Parathyroid adenoma (tissue), 2 donors: Measurements from ENCODE around the gene FAM163B.

Experiments used
- H2AFZ ChIP-seq: fragments of 300-600 bp; sonication (generic); one replicate; pipeline ENCODE4 v1.7.0; 2017; ENCODE audit warnings: antibody characterized with exemption, mild to moderate bottlenecking
- H3K27ac ChIP-seq: fragments of 300-600 bp; sonication (generic); one replicate; pipeline ENCODE4 v1.7.0; 2017
- H3K27me3 ChIP-seq: fragments of 300-600 bp; sonication (generic); one replicate; pipeline ENCODE4 v1.7.0; 2017; ENCODE audit warnings: low read length; ENCODE audit not compliant: control insufficient read depth, insufficient read depth
- H3K36me3 ChIP-seq: fragments of 300-600 bp; sonication (generic); one replicate; pipeline ENCODE4 v1.7.0; 2017; ENCODE audit warnings: low read length; ENCODE audit not compliant: control insufficient read depth, insufficient read depth
- H3K4me1 ChIP-seq: fragments of 300-600 bp; sonication (generic); one replicate; pipeline ENCODE4 v1.7.0; 2017; ENCODE audit warnings: control low read depth
- H3K4me2 ChIP-seq: fragments of 300-600 bp; sonication (generic); one replicate; pipeline ENCODE4 v1.7.0; 2017; ENCODE audit warnings: low read length
- H3K4me3 ChIP-seq: fragments of 300-600 bp; sonication (generic); one replicate; pipeline ENCODE4 v1.7.0; 2017; ENCODE audit warnings: low read depth, low read length
- H3K79me2 ChIP-seq: fragments of 300-600 bp; sonication (generic); one replicate; pipeline ENCODE4 v1.7.0; 2017; ENCODE audit warnings: control low read depth
- H3K9ac ChIP-seq: fragments of 300-600 bp; sonication (generic); one replicate; pipeline ENCODE4 v1.7.0; 2017; ENCODE audit warnings: mild to moderate bottlenecking
- H3K9me3 ChIP-seq: fragments of 300-600 bp; sonication (generic); one replicate; pipeline ENCODE4 v1.7.0; 2017; ENCODE audit warnings: low read length; ENCODE audit not compliant: control insufficient read depth
- CTCF ChIP-seq: fragments of 300-600 bp; sonication (generic); IDR thresholded peaks from one replicate; pipeline ENCODE4 v1.7.0; 2017; ENCODE audit warnings: antibody characterized with exemption, mild to moderate bottlenecking
- donor health status: primary hyperparathyroidism.

FAM163B gene

GRCh38 chr9:133591116-133591910, 17.9 kb downstream of the FAM163B start:
- Histone ChIP-seq H3K27me3 (no peaks in the 10 kb centered on the region), H3K4me1 (no peaks in the 10 kb centered on the region), H3K9me3 (no peaks in the 10 kb centered on the region), H3K4me3 (no peak overlapping the region), H3K4me2 (no peak overlapping the region), H3K27ac (no peak overlapping the region), H3K36me3 (no peaks in the 10 kb centered on the region), H3K9ac (no peak overlapping the region), H2AFZ (no peak overlapping the region), H3K79me2 (no peaks in the 10 kb centered on the region)
- no peak for TF ChIP-seq CTCF

GRCh38 chr9:133590231-133590855, 18.8 kb downstream of the FAM163B start:
- Histone ChIP-seq H3K9me3 (no peaks in the 10 kb centered on the region), H3K27me3 (peaks cover 3% of the 10 kb centered on the region), H3K36me3 (no peaks in the 10 kb centered on the region)

GRCh38 chr9:133589454-133590227, 19.5 kb downstream of the FAM163B start:
- TF ChIP-seq CTCF: no peak

More at GRCh38 chr9:133590231-133590855, 18.8 kb downstream of the FAM163B start:
- TF ChIP-seq CTCF: no peak
- no peak overlapping the region for H3K4me2 ChIP-seq
- no peak overlapping the region for H3K9ac ChIP-seq
- no peak overlapping the region for H3K4me3 ChIP-seq
- H2AFZ ChIP-seq: no peak overlapping the region
- no peak overlapping the region for H3K27ac ChIP-seq
- H3K79me2 ChIP-seq: no peaks in the 10 kb centered on the region
- no peaks in the 10 kb centered on the region for H3K4me1 ChIP-seq

GRCh38 chr9:133587466-133587865, 21.7 kb downstream of the FAM163B start:
- TF ChIP-seq CTCF: no peak
- H3K4me1 ChIP-seq: no peaks in the 10 kb centered on the region

More at GRCh38 chr9:133589454-133590227, 19.5 kb downstream of the FAM163B start:
- no peak overlapping the region for H3K27ac ChIP-seq
- H3K9ac ChIP-seq: no peak overlapping the region
- H3K9me3 ChIP-seq: no peaks in the 10 kb centered on the region
- no peak overlapping the region for H2AFZ ChIP-seq
- H3K27me3 ChIP-seq: peaks cover 7% of the 10 kb centered on the region
- no peak overlapping the region for H3K4me2 ChIP-seq
- no peaks in the 10 kb centered on the region for H3K36me3 ChIP-seq
- H3K4me3 ChIP-seq: no peak overlapping the region
- H3K79me2 ChIP-seq: no peaks in the 10 kb centered on the region
- H3K4me1 ChIP-seq: no peaks in the 10 kb centered on the region

More at GRCh38 chr9:133587466-133587865, 21.7 kb downstream of the FAM163B start:
- Histone ChIP-seq H3K4me3 (no peak overlapping the region), H3K4me2 (no peak overlapping the region), H3K9me3 (no peaks in the 10 kb centered on the region), H2AFZ (no peak overlapping the region), H3K79me2 (no peaks in the 10 kb centered on the region), H3K27ac (no peak overlapping the region), H3K9ac (no peak overlapping the region), H3K27me3 (peaks cover 10% of the 10 kb centered on the region), H3K36me3 (no peaks in the 10 kb centered on the region)
